IPS-15b (cell line): ENCODE data around the gene MAP3K5.
"Not testable (repeated sequence)": the region's sequence is repeated elsewhere in the genome, so short reads cannot be mapped to it uniquely, and the experiment has no call there.

Source experiments
- H3K27me3 ChIP-seq: one replicate; pipeline ENCODE4 v1.6.1; 2013; ENCODE audit warnings: low read length; ENCODE audit not compliant: control insufficient read depth, insufficient read depth
- H3K36me3 ChIP-seq: one replicate; pipeline ENCODE4 v1.6.1; 2013; ENCODE audit warnings: low read length; ENCODE audit not compliant: control insufficient read depth, insufficient read depth
- H3K4me1 ChIP-seq: one replicate; pipeline ENCODE4 v1.6.1; 2013; ENCODE audit warnings: mild to moderate bottlenecking, low read length; ENCODE audit not compliant: control insufficient read depth, insufficient read depth
- H3K4me3 ChIP-seq: one replicate; pipeline ENCODE4 v1.5.1; 2013; ENCODE audit warnings: low read depth, low read length
- H3K9ac ChIP-seq: one replicate; pipeline ENCODE4 v1.6.1; 2013; ENCODE audit warnings: low read depth, mild to moderate bottlenecking, low read length
- H3K9me3 ChIP-seq: one replicate; pipeline ENCODE4 v1.6.1; 2013; ENCODE audit warnings: mild to moderate bottlenecking, low read length; ENCODE audit not compliant: control insufficient read depth, insufficient read depth

The MAP3K5 gene

GRCh38 chr6:136706430-136706829 is 85.8 kb downstream of the MAP3K5 start:
- Histone ChIP-seq H3K9ac (no peak overlapping the region), H3K36me3 (no peaks in the 10 kb centered on the region), H3K4me3 (no peak overlapping the region), H3K9me3 (no peaks in the 10 kb centered on the region), H3K27me3 (no peaks in the 10 kb centered on the region), H3K4me1 (no peaks in the 10 kb centered on the region)

- Histone ChIP-seq H3K36me3 (no peaks in the 10 kb centered on the region), H3K9ac (no peak overlapping the region), H3K4me1 (no peaks in the 10 kb centered on the region), H3K4me3 (no peak overlapping the region), H3K27me3 (no peaks in the 10 kb centered on the region), H3K9me3 (no peaks in the 10 kb centered on the region)
Measured at GRCh38 chr6:136703331-136703865, 88.9 kb downstream of the MAP3K5 start.

- H3K36me3 ChIP-seq, result no peaks in the 10 kb centered on the region
- H3K4me1 ChIP-seq, result no peaks in the 10 kb centered on the region
- H3K27me3 ChIP-seq, result no peaks in the 10 kb centered on the region
- no peaks in the 10 kb centered on the region for H3K9me3 ChIP-seq
- no peak overlapping the region for H3K4me3 ChIP-seq
- H3K9ac ChIP-seq, result no peak overlapping the region
Measured at GRCh38 chr6:136701045-136701444, 91.2 kb downstream of the MAP3K5 start.

GRCh38 chr6:136699358-136699757 is 92.9 kb downstream of the MAP3K5 start:
- no peak overlapping the region for H3K9ac ChIP-seq
- no peaks in the 10 kb centered on the region for H3K27me3 ChIP-seq
- no peaks in the 10 kb centered on the region for H3K4me1 ChIP-seq
- H3K9me3 ChIP-seq, result no peaks in the 10 kb centered on the region
- no peaks in the 10 kb centered on the region for H3K36me3 ChIP-seq
- no peak overlapping the region for H3K4me3 ChIP-seq

- no peaks in the 10 kb centered on the region for H3K9me3 ChIP-seq
- no peaks in the 10 kb centered on the region for H3K27me3 ChIP-seq
- no peaks in the 10 kb centered on the region for H3K36me3 ChIP-seq
- no peak overlapping the region for H3K4me3 ChIP-seq
- H3K4me1 ChIP-seq, result no peaks in the 10 kb centered on the region
- H3K9ac ChIP-seq, result no peak overlapping the region
Measured at GRCh38 chr6:136696783-136697364, 95.4 kb downstream of the MAP3K5 start.

GRCh38 chr6:136696238-136696637 is 96.0 kb downstream of the MAP3K5 start:
- Histone ChIP-seq H3K27me3 (no peaks in the 10 kb centered on the region), H3K9ac (no peak overlapping the region), H3K9me3 (no peaks in the 10 kb centered on the region), H3K36me3 (no peaks in the 10 kb centered on the region), H3K4me3 (no peak overlapping the region), H3K4me1 (no peaks in the 10 kb centered on the region)

- H3K9ac ChIP-seq, result no peak overlapping the region
- no peaks in the 10 kb centered on the region for H3K36me3 ChIP-seq
- no peaks in the 10 kb centered on the region for H3K4me1 ChIP-seq
- no peaks in the 10 kb centered on the region for H3K27me3 ChIP-seq
- no peak overlapping the region for H3K4me3 ChIP-seq
- no peaks in the 10 kb centered on the region for H3K9me3 ChIP-seq
Measured at GRCh38 chr6:136695412-136695811, 96.9 kb downstream of the MAP3K5 start.

- no peaks in the 10 kb centered on the region for H3K9me3 ChIP-seq
- no peaks in the 10 kb centered on the region for H3K36me3 ChIP-seq
- H3K9ac ChIP-seq, result no peak overlapping the region
- H3K27me3 ChIP-seq, result no peaks in the 10 kb centered on the region
- H3K4me1 ChIP-seq, result no peaks in the 10 kb centered on the region
- no peak overlapping the region for H3K4me3 ChIP-seq
Measured at GRCh38 chr6:136693090-136693489, 99.2 kb downstream of the MAP3K5 start.

GRCh38 chr6:136687894-136688293 is 104.4 kb downstream of the MAP3K5 start:
- not testable (repeated sequence) for H3K9me3 ChIP-seq, H3K27me3 ChIP-seq, H3K36me3 ChIP-seq, H3K4me3 ChIP-seq, H3K9ac ChIP-seq, H3K4me1 ChIP-seq

GRCh38 chr6:136685540-136686108 is 106.7 kb downstream of the MAP3K5 start:
- H3K27me3 ChIP-seq, result no peaks in the 10 kb centered on the region
- no peaks in the 10 kb centered on the region for H3K36me3 ChIP-seq
- H3K4me1 ChIP-seq, result no peaks in the 10 kb centered on the region
- H3K9ac ChIP-seq, result no peak overlapping the region
- H3K4me3 ChIP-seq, result no peak overlapping the region
- H3K9me3 ChIP-seq, result no peaks in the 10 kb centered on the region

GRCh38 chr6:136684466-136684865 is 107.8 kb downstream of the MAP3K5 start:
- no peaks in the 10 kb centered on the region for H3K9me3 ChIP-seq
- H3K27me3 ChIP-seq, result no peaks in the 10 kb centered on the region
- H3K4me3 ChIP-seq, result no peak overlapping the region
- H3K36me3 ChIP-seq, result no peaks in the 10 kb centered on the region
- no peak overlapping the region for H3K9ac ChIP-seq
- H3K4me1 ChIP-seq, result no peaks in the 10 kb centered on the region

- Histone ChIP-seq H3K9ac (no peak overlapping the region), H3K27me3 (no peaks in the 10 kb centered on the region), H3K36me3 (no peaks in the 10 kb centered on the region), H3K4me3 (no peak overlapping the region), H3K4me1 (no peaks in the 10 kb centered on the region), H3K9me3 (no peaks in the 10 kb centered on the region)
Measured at GRCh38 chr6:136683209-136683941, 108.9 kb downstream of the MAP3K5 start.
